AG09319 (cell line): ENCODE data around the gene PAM.

ENCODE experiments used
- DNase-seq: peaks from one replicate; pipeline ENCODE4 v3.0.0-alpha.2; 2010; ENCODE audit warnings: low read depth; ENCODE audit errors: extremely low read depth
- TF ChIP-seq, protein P1 (sequence below): IDR thresholded peaks from 2 replicates; pipeline ENCODE4 v1.5.1; 2011; ENCODE audit warnings: low read depth, mild to moderate bottlenecking, inconsistent platforms, low read length, moderate library complexity

PAM gene

GRCh38 chr5:102845041-102845440 is 89.9 kb downstream of the PAM start:
- TF ChIP-seq, protein P1, sequence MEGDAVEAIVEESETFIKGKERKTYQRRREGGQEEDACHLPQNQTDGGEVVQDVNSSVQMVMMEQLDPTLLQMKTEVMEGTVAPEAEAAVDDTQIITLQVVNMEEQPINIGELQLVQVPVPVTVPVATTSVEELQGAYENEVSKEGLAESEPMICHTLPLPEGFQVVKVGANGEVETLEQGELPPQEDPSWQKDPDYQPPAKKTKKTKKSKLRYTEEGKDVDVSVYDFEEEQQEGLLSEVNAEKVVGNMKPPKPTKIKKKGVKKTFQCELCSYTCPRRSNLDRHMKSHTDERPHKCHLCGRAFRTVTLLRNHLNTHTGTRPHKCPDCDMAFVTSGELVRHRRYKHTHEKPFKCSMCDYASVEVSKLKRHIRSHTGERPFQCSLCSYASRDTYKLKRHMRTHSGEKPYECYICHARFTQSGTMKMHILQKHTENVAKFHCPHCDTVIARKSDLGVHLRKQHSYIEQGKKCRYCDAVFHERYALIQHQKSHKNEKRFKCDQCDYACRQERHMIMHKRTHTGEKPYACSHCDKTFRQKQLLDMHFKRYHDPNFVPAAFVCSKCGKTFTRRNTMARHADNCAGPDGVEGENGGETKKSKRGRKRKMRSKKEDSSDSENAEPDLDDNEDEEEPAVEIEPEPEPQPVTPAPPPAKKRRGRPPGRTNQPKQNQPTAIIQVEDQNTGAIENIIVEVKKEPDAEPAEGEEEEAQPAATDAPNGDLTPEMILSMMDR = no peak
- DNase-seq = no peak

DNA sequence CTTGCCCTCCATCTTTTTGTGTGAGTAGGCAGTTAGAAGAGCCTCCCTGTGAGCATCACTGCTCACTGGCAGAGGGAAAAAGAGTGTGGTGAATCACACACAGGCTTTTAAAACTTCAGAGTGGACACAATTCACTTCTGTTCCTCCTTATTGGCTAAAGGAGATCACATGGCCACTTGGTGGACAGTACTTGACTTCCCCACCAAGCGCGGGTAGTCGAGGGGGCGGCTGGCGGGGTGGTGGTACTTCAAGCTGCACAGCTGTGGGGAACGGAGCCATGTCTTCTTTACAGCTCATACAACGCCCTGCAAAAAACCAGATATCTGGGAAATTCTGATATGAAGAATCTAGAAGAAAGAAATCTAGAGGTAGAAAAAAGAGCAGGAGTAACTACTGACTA is 95.4 kb downstream of the PAM start:
- TF ChIP-seq, protein P1 = no peak
- no peak for DNase-seq

DNA sequence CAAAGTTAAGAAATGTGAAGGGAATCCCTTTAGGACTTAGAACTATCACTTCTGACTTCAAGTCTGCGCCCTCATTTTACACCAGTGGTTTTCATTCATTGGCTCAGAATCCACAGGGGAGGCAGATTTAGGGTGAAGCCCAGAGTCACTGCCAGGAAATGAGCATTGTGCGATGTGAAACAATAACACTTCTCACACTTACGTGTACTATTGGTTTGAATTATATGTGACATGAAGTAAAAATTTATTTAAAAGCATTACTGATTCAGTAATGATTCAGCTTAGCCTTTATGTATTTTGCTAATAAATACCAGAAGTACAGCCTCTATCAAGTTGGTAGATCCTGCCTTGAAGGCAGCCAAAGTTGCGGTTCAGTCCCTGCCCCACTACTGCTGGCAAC is 98.6 kb downstream of the PAM start:
- DNase-seq = no peak
- TF ChIP-seq, protein P1 = no peak

DNA sequence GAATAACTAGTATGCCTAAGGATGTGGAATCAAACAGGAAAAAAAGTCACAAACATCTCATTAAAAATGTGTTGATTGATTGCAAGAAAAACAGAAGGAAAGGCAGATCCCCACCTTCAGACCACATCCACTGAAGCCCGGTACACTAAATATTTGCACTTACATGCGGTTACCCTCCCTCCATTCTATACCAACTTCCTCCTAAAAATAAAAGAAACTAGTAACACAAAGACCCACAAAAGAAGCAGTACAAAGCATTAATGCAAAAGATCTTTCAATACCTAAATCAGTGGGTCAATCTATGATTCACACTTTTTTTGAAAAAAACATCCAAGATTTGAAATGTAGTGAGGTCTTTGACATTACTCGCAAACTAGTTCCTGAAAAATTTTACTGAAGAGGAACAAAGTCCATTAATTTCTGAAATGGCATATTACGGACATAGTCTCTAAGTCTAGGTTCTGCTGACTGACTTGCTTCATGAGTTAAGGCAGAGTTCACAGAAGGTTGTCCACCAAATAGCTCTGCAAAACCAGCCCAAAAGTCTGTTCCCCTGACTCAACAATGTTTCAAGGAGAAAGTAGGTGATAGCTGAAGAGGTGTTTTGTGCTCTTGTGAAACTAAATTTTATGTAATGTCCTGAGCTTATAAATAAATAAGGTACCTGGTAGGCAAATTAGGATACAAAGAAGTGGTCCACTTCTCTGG is 100.7 kb downstream of the PAM start:
- no peak for DNase-seq
- TF ChIP-seq, protein P1 = no peak

DNA sequence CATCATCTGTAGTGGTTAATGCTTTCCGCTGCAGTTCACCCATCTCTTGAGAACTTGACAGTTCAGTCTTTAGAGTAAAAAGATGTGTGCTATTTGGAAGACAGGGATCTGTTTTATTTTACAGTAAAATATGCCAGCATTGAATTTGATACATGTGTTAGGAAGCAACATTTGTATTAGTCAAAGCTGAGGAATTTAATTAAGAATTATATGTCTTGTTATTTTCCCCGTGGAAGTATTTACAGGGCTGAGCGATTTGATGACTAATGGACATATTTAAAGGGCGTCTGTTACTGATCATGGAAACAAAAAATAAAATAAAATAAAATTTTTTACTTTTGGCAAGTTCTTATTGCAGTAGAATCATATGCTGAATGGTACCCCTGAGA is 101.3 kb downstream of the PAM start:
- no peak for DNase-seq
- TF ChIP-seq, protein P1 = no peak

- TF ChIP-seq, protein P1 = no peak
- no peak for DNase-seq
These were observed 102.1 kb downstream of the PAM start for GRCh38 chr5:102857076-102857818.

GRCh38 chr5:102858221-102858620 is 103.1 kb downstream of the PAM start:
- DNase-seq = no peak
- TF ChIP-seq, protein P1 = no peak
